Prostate gland (tissue), 2 donors: ENCODE results near the gene CCZ1B. TPM values are rescaled to one million over a fixed set of nuclear protein-coding genes. Genes with fewer than 3 reads are reported as not detected.

Experiments used
- total RNA-seq, 2 donors: library from RNA; depleted of rRNA; stranded (reverse); fragments of >200 nt; gene quantifications; one replicate each; pipeline ENCODE4 v1.1.0, GENCODE V29; 2016

CCZ1B gene
- total RNA-seq, 2 donors from 2014 or later = 22.7 to 38.1 TPM

Other genes starting within 250 kb of the CCZ1B start
- 10 to 100 TPM; 69.9 to 73.3 TPM for gene ZDHHC4, start 248.8 kb downstream of the CCZ1B start, total RNA-seq
- 10 to 100 TPM; 38.3 to 38.7 TPM for gene INTS15, start 236.3 kb downstream of the CCZ1B start, total RNA-seq
- 10 to 100 TPM; 16.5 to 17.2 TPM for gene ZNF853, start 210.7 kb downstream of the CCZ1B start, total RNA-seq
- gene ZNF316, start 189.0 kb downstream of the CCZ1B start, total RNA-seq = 10 to 100 TPM; 39.2 to 53.8 TPM
- gene ZNF12, start 119.3 kb downstream of the CCZ1B start, total RNA-seq = 10 to 100 TPM; 22.1 to 24.1 TPM
- gene RSPH10B2, start 72.2 kb downstream of the CCZ1B start, total RNA-seq = 10 to 100 TPM in 1 of 2 donors, not detected in 1; 14.6 TPM